ENCODE results near the gene VWA1.
A peak's percentile ranks its signal among the peaks of the same experiment; 100 is the strongest.
"Not testable (repeated sequence)": the region's sequence is repeated elsewhere in the genome, so short reads cannot be mapped to it uniquely, and the experiment has no call there.

The VWA1 gene

GRCh38 chr1:1425753-1426495 is 9.6 kb upstream of the VWA1 start:
- no peak for DNase-seq

DNA sequence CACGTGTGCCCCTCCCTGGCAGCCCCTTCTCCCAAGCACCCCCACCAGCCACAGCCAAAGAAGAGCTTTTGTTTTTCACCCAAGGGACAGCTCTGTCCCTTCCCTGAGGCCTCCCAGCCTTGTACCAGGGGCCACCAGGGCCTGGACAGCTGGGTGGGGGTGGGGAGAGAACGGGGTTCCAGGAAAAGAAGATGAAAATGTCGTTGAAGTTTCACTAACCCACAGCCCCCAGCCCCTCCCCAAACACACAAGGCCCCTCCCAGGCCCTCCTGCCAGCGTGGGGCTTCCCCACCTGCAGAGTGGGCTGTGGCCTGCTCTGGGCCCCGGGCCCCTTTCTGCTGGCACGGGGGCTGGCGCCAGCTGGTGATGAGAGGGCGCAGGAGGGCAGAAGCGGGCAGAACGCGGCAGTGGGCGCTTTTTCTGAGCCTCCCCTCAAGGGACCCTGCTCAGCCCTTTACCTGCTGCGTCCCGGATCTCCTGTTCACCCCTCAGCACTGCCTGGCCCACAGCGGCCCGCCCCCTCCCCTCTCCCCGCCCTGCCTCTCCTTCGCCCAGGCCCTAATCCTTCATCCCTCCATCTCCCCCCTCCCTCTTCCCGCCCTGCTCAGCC is 8.9 kb upstream of the VWA1 start:
- DNase-seq: no peak

- DNase-seq: no peak
Measured at GRCh38 chr1:1427106-1427819, 8.2 kb upstream of the VWA1 start.

GRCh38 chr1:1427820-1428148 is 7.7 kb upstream of the VWA1 start:
- DNase-seq: no peak

- no peak for DNase-seq
Measured at GRCh38 chr1:1428174-1428573, 7.3 kb upstream of the VWA1 start.

- DNase-seq: not testable (repeated sequence)
Measured at GRCh38 chr1:1428967-1429366, 6.5 kb upstream of the VWA1 start.

GRCh38 chr1:1429671-1430073 is 5.8 kb upstream of the VWA1 start:
- no peak for DNase-seq

GRCh38 chr1:1430114-1430982 is 5.1 kb upstream of the VWA1 start:
- DNase-seq: no peak

GRCh38 chr1:1430992-1431844 is 4.3 kb upstream of the VWA1 start:
- DNase-seq: no peak

- DNase-seq: no peak
Measured at GRCh38 chr1:1431845-1432273, 3.6 kb upstream of the VWA1 start.

GRCh38 chr1:1432274-1432950 is 3.1 kb upstream of the VWA1 start:
- no peak for DNase-seq

DNA sequence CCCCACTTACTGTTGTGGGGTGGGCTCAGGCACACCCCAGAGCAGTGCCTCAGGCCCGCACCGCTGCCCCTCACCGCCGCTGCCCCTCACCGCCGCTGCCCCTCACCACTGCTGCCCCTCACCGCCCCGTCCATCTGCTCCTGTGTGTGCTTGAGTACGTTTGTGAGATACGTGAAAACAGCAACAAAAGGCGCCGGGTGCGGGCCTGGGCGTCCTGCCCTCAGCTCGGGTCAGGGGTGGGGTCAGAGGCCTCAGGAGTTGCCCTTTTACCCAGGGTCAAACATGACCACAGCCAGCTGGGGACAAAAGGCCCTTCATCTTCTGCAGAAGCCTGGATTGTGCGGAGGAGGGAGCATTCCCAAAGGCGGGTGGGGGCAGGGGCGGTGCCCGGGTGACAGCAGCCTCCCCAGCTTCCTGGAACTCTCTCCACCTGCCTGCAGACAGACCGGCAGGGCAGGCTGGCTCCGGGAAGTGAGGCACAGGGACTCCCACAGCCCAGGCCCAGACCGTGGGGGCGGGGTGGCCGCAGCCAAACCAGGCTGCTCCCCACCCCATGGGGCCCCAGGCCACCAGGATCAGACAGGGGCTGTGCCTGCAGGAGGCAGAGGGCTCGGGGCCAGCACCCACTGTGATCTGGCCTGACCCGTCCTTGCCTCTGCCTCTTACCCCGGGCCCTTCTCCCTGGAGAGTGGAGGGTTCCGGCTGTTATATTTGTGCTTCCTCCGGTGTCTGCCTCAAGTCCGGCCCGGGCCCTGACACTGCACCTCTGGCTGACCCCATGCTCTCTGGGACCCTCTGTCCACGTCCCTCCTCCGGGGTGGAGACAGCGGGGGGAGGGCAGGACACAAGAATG is 2.3 kb upstream of the VWA1 start:
- DNase-seq: no peak

DNA sequence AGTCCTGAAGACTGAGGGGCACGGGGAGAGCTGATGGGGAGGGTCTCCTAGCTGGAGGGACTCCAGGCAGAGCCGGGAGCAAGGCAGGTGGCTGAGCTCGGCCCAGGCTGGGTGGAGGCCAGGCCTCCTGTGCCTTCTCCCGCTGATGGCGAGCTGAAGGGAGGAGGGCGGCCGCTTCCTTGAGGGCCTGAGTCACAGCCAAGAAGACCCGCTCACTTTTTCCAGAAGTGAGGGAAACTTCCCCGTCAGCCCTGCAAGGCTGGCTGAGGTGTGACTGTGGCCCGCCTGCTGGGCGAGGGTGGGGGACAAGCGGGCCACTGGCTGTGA is 1.7 kb upstream of the VWA1 start:
- DNase-seq: peak; percentile 43 to 57

GRCh38 chr1:1434131-1434823 is 1.2 kb upstream of the VWA1 start:
- no peak for DNase-seq

- no peak for DNase-seq
Measured at GRCh38 chr1:1434824-1435105, 725 bp upstream of the VWA1 start.

- DNase-seq: no peak
Measured at GRCh38 chr1:1435911-1436629, 580 bp downstream of the VWA1 start.

DNA sequence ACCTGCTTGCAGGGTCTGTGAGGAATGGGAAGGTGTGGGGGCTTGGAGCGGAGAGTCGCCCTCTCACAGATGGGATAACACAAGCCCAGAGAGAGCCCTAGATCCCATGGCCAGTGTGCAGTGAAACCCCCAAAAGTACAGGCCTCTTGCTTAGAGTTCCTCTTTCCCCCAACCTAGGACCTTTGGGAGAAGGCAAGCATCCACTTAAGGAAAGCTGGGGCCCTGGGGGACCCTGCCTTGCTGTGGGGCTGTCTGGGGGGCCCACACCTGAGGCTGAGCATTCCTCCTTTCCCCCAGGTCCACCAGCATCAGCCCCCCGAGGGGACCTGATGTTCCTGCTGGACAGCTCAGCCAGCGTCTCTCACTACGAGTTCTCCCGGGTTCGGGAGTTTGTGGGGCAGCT is 1.1 kb downstream of the VWA1 start:
- no peak for DNase-seq

GRCh38 chr1:1437033-1437903 is 1.8 kb downstream of the VWA1 start:
- DNase-seq: no peak

- DNase-seq: no peak
Measured at GRCh38 chr1:1437904-1438376, 2.5 kb downstream of the VWA1 start.
